DOHH2 (cell line): Measurements from ENCODE around the gene MYORG.

Source experiments
- EZH2phosphoT487 ChIP-seq: fragments of 200-600 bp; sonication (generic); IDR thresholded peaks from 2 replicates; pipeline ENCODE4 v1.6.1; 2017; ENCODE audit warnings: borderline replicate concordance, mild to moderate bottlenecking, antibody characterized with exemption, low read length, moderate library complexity, mixed read lengths
- TF ChIP-seq, protein P1 (sequence below): fragments of 200-600 bp; sonication (generic); IDR thresholded peaks from one replicate; pipeline ENCODE4 v1.5.1; 2014; ENCODE audit warnings: antibody characterized with exemption, mild to moderate bottlenecking, low read depth, low read length; ENCODE audit not compliant: poor library complexity, severe bottlenecking

DNA sequence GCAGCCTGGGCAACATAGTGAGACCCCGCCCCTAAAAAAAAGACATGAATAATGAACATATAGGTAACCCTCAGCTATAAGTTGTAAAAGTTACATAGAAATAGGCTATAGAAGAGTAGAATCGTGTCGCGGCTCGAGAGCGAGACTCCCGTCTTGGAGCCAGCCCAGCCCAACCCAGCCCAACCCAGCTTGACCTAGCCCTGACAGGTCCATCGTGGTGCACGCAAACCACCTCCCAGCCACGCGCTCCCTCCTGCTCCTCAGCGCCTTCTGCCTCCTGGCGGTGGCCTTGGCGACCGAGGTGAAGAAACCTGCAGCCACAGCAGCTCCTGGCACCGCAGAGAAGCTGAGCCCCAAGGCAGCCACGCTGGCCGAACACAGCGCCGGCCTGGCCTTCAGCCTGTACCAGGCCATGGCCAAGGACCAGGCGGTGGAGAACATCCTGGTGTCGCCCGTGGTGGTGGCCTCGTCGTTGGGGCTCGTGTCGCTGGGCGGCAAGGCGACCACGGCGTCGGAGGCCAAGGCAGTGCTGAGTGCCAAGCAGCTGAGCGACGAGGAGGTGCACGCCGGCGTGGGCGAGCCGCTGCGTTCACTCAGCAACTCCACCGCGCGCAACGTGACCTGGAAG is 58.4 kb downstream of the MYORG start:
- TF ChIP-seq, protein P1, sequence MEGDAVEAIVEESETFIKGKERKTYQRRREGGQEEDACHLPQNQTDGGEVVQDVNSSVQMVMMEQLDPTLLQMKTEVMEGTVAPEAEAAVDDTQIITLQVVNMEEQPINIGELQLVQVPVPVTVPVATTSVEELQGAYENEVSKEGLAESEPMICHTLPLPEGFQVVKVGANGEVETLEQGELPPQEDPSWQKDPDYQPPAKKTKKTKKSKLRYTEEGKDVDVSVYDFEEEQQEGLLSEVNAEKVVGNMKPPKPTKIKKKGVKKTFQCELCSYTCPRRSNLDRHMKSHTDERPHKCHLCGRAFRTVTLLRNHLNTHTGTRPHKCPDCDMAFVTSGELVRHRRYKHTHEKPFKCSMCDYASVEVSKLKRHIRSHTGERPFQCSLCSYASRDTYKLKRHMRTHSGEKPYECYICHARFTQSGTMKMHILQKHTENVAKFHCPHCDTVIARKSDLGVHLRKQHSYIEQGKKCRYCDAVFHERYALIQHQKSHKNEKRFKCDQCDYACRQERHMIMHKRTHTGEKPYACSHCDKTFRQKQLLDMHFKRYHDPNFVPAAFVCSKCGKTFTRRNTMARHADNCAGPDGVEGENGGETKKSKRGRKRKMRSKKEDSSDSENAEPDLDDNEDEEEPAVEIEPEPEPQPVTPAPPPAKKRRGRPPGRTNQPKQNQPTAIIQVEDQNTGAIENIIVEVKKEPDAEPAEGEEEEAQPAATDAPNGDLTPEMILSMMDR, result no peak
- no peak for TF ChIP-seq EZH2phosphoT487
